KG1 (cell line): ENCODE measurements around the gene ZC3H18.
"Not testable (repeated sequence)": the region's sequence is repeated elsewhere in the genome, so short reads cannot be mapped to it uniquely, and the experiment has no call there.

Experiments
- DNase-seq: peaks from one replicate; lab custom pipeline; 2025; lab: John Stamatoyannopoulos, UW

Gene ZC3H18

GRCh38 chr16:88654363-88655052 lies 84.3 kb downstream of the ZC3H18 start:
- no peak for DNase-seq

DNA sequence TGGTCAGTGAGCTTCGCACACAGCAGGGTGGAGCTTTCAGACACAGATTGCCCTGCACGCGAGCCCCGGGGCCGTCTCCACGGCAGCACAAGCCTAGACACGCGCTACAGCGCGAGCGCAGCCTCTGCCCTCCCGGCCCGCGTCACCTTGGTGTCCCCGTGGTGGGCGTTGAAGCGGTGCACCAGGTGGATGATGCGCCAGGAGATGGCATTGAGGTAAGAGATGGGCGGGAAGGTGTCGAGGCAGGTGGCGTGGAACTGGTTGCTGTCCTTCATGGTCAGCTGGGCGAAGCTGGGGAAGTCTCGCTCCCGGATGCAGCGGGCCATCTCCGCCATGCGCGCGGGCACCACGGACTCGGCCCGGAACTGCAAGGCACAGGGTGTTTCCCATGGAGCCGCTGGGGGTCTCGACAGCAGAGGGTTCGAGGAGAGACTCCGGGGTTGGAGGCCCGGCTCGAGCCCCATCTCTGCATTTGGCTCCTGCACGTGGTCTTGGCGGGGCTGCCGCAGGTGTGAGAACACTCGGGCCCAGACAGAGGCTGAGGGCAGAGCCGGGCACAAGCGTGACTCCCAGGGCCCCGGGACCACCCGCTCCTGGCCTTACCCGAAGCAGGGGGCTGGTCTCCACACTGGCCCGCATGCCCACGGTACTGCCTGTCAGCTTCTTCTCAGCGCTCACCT lies 85.0 kb downstream of the ZC3H18 start:
- DNase-seq: no peak

- DNase-seq: no peak
These were observed 85.6 kb downstream of the ZC3H18 start for GRCh38 chr16:88655733-88656281.

GRCh38 chr16:88656291-88656980 lies 86.2 kb downstream of the ZC3H18 start:
- DNase-seq: no peak

GRCh38 chr16:88657371-88657770 lies 87.2 kb downstream of the ZC3H18 start:
- no peak for DNase-seq

DNA sequence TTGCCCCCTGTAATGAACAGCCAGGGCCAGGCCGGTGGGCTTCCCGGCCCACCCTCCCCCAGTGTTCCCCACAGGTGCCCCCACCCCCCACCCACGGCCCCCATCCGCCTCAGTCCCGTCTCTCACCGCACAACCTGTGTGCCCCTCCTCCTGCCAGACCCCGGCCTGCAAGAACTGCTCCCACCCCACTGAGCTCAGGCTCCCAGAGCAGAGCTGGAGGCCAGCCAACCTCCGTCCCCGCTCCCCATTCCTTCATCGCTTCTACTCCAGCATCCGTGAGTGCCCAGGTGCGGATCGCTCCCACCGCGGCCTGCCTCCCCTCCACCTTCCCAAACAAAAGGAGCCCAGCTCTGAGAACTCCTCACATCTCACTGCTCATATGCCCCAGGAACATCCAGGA lies 88.5 kb downstream of the ZC3H18 start:
- no peak for DNase-seq

- DNase-seq: no peak
These were observed 89.0 kb downstream of the ZC3H18 start for GRCh38 chr16:88659160-88659559.

DNA sequence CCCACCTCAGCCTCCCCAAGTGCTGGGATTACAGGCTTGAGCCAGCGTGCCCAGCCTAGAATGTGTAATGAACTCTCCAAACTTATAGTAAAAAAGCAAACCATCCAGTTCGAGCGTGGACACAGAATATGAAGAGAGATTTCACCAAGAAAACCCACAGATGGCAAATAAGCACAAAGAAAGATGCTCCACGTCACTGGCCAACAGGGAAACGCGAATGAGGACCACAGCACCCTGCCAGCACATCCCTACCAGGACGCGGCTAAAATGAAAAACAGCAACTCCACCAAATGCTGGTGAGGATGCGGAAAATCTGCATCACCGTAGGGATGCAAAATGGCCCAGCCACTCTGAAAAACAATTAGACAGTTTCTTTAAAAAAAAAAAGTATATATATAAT lies 91.3 kb downstream of the ZC3H18 start:
- DNase-seq: no peak

- no peak for DNase-seq
These were observed 92.1 kb downstream of the ZC3H18 start for GRCh38 chr16:88662222-88662842.

GRCh38 chr16:88662843-88663606 lies 92.8 kb downstream of the ZC3H18 start, which contains the start of gene MVD:
TSS of gene MVD (minus strand) at chr16:88663091. CDS start at chr16:88663080, 11 bp downstream.
- DNase-seq: peak; percentile 89

DNA sequence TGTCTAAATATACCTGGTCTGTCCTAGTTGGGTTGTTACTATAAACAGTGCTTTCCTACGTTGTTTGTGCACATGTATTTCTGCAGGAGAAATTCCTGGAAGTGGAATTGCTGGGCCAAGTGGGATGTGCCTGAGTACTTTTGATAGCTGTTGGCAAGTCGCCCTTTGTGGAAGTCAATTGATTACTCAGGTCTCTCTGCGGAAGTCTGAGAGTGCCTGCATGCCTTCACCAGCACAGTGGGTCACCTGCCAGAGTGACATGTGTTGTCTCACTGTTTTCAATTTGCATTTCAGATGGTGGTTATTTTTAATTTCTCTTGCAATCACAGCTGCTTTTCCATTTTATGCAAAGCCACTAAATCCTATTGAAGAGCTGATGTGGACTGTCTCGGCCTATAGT lies 94.9 kb downstream of the ZC3H18 start:
- DNase-seq: no peak

DNA sequence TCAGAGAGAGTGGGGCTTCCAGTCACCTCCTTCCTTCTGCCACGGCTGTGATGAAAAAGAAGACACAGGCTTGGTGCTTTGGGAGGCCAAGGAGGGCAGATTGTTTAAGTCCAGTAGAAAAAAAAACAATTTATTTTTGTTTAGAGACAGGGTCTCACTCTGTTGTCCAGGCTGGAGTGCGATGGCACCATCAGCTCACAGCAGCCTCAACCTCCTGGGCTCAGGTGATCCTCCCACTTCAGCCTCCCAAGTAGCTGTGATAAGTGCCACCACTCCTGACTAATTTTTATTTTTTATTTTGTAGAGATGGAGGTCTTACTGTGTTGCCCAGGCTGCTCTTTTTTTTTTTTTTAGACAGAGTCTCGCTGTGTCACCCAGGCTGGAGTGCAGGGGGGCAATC lies 95.4 kb downstream of the ZC3H18 start:
- no peak for DNase-seq

DNA sequence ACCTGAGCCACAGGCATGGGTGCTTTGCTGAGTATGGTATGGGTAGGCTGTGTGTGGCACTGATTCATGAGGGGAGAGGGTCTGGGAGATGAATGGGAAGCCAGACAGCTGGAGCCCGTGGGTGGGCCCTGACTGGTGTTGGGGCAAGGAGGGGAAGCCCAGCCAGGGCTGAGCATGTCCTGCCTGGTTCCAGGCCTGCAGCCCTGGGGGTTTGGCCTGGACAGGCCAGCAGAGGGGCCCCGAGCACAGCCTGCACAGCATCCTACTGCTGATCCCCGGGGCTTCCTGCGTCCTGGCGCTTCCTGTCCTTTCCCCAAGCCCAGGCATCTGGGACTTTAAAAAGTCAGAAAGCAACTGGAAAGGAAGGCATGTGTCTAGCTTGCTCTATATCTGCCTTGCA lies 97.3 kb downstream of the ZC3H18 start:
- no peak for DNase-seq

GRCh38 chr16:88669493-88669892 lies 99.3 kb downstream of the ZC3H18 start:
- not testable (repeated sequence) for DNase-seq

DNA sequence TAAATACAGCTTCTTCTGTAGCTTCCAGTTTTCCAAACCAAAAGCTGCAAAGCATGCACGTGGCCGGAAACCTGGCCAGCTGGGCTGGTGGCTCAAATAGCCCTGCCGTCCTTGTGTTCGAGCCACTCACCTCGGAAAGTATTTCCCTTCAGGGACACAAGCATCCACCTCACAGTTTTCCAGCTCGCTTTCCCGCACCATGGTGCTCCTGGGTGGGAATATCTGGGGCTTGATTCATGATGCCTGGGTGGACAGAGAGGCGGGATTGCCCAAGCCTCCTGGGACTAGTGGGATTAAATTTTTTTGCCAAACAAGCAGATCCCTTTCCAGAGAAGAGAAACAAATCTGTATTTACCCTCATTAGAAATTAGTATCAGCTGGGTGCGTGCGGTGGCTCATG lies 99.8 kb downstream of the ZC3H18 start:
- no peak for DNase-seq

- no peak for DNase-seq
These were observed 101.6 kb downstream of the ZC3H18 start for GRCh38 chr16:88671806-88672205.

DNA sequence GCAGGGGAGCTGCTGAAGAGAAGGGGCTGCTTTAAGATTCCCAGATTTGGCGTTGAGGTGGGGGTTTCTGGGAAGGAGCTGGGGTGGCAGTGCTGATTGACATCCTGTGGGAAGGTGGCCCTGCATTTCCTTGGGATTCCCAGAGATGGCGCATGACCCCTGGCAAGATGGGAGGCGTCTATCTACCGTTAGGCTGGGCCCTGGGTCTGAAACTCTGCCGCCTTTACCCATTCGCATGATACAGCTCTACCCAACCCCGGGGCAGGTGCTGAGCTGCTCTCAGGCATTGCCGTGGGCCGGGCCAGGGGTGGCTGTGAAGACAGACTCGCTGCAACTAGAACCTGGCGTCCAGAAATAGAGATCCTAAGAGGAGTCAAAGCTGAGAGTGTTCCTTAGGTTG lies 102.6 kb downstream of the ZC3H18 start:
- no peak for DNase-seq

DNA sequence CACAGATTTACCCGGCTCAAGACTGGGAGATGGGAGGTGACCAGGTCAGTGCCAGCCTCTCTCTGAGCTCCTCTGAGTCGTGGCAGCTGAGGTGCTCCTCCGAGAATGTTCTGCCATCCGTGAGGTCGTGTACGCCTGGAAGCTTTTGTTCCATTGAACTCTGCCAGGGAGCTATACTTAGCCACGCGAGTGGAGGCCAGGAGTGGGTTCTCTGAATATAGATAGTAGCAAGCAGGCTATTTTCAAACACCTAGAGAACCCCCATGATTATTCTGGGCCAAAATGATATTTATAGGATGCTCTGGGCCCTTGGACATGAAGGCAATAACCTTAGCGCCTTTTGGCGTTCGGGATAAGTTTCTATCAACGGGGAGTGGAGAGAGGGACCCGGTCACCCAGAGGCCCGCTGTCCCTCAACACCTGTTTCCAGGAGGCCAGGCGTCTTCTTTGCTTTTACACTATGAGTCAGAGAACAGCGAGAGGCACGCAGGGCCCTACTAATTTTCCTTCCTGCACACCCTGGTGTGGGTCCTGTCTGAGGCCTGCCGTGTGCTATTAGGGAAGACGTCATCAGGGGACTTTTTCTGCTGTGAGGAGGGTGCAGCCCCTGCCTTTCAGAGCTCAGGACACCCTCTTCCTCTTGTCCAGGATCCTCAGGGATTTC lies 103.6 kb downstream of the ZC3H18 start:
- no peak for DNase-seq

GRCh38 chr16:88676502-88677242 lies 106.5 kb downstream of the ZC3H18 start:
- no peak for DNase-seq

DNA sequence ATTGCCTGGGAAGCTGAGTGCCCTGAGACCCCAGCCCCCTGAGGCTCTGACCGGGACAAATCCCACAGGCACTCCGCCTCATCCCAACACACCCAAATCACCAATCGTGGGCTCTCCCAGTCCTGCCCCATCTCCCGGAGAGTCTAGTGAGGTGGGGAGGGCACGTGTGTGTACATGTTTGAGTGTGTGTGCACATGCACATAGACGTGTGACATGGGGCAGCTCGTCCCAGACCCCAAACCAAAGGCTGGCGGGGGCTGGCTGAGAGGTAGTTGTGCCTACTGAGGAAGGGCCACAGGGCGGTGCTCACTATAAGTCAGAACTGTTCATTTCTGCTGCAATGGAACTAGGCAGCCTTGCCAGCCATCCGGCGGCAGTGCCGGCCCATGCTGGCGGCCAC lies 107.5 kb downstream of the ZC3H18 start:
- DNase-seq: no peak
